Thyroid gland (tissue), 4 donors: ENCODE results near the gene AP2A2.

Source experiments
- CTCF ChIP-seq, 6 experiments: fragments of 200-600 bp in 3 of 6; fragments of 450-650 bp in 3 of 6; sonication (generic) in 3 of 6; IDR thresholded peaks; one replicate each; pipeline ENCODE4 v1.5.1; 2016 to 2019; ENCODE audit warnings: antibody characterized with exemption in 6 of 6, mild to moderate bottlenecking in 2 of 6, inconsistent platforms in 1 of 6, moderate library complexity in 1 of 6
- POLR2A ChIP-seq, 2 donors: fragments of 450-650 bp; IDR thresholded peaks; one replicate each; pipeline ENCODE4 v1.6.1; 2017; ENCODE audit warnings: antibody characterized with exemption in 2 of 2, mild to moderate bottlenecking in 2 of 2, moderate library complexity in 1 of 2

GRCh38 chr11:914747-915501 is 10.7 kb upstream of the AP2A2 start:
- TF ChIP-seq CTCF (IDR thresholded peaks at IDR 0.05) (no peak), POLR2A (IDR thresholded peaks at IDR 0.05) (no peak)
